Mesenchymal stem cell (in vitro differentiated cells and primary cell): ENCODE results near the gene PIGT.

ENCODE experiments used
- DNase-seq: peaks from one replicate; pipeline ENCODE4 v3.0.0-alpha.2; 2013
- H2AFZ ChIP-seq: one replicate; pipeline ENCODE4 v1.6.1; 2013; ENCODE audit warnings: low read depth, mild to moderate bottlenecking, control low read depth, inconsistent platforms, low read length, moderate library complexity
- H2AK5ac ChIP-seq: 2 replicates; pipeline ENCODE4 v1.6.1; 2013; ENCODE audit warnings: low read length, moderate library complexity, mild to moderate bottlenecking, inconsistent platforms; ENCODE audit not compliant: severe bottlenecking
- H2BK120ac ChIP-seq: one replicate; pipeline ENCODE4 v1.6.1; 2013; ENCODE audit warnings: low read depth, mild to moderate bottlenecking, inconsistent platforms, low read length, moderate library complexity
- H2BK12ac ChIP-seq, 2 experiments: one replicate each; pipeline ENCODE4 v1.6.1; 2013; ENCODE audit warnings: inconsistent platforms in 2 of 2, low read length in 2 of 2, mild to moderate bottlenecking in 2 of 2, moderate library complexity in 2 of 2, control low read depth in 1 of 2
- H2BK15ac ChIP-seq: one replicate; pipeline ENCODE4 v1.6.1; 2013; ENCODE audit warnings: mild to moderate bottlenecking, low read depth, inconsistent platforms; ENCODE audit not compliant: poor library complexity, severe bottlenecking
- H2BK5ac ChIP-seq: 2 replicates; pipeline ENCODE4 v1.6.1; 2013; ENCODE audit warnings: low read depth, mild to moderate bottlenecking, low read length, control low read depth, inconsistent platforms; ENCODE audit not compliant: poor library complexity, severe bottlenecking
- H3K14ac ChIP-seq, 2 experiments: one replicate each; pipeline ENCODE4 v1.6.1; 2013; ENCODE audit warnings: inconsistent platforms in 2 of 2, low read length in 2 of 2, control low read depth in 1 of 2, mild to moderate bottlenecking in 1 of 2, moderate library complexity in 1 of 2
- H3K18ac ChIP-seq, 2 experiments: one replicate each; pipeline ENCODE4 v1.6.1; 2013; ENCODE audit warnings: inconsistent platforms in 2 of 2, low read length in 2 of 2, control low read depth in 1 of 2, low read depth in 1 of 2, mild to moderate bottlenecking in 1 of 2
- H3K23ac ChIP-seq, 2 experiments: one replicate each; pipeline ENCODE4 v1.6.1; 2013; ENCODE audit warnings: inconsistent platforms in 2 of 2, low read length in 2 of 2, mild to moderate bottlenecking in 2 of 2, moderate library complexity in 2 of 2, control low read depth in 1 of 2
- H3K27ac ChIP-seq: 2 replicates; pipeline ENCODE4 v1.5.1; 2013; ENCODE audit warnings: mild to moderate bottlenecking, moderate library complexity, low read length, control low read depth, inconsistent platforms; ENCODE audit not compliant: poor library complexity, severe bottlenecking
- H3K27me3 ChIP-seq, 2 experiments: 2 replicates each; pipeline versions ENCODE4 v1.6.1 to v1.7.0; 2013; ENCODE audit warnings: low read length in 2 of 2, mild to moderate bottlenecking in 2 of 2, moderate library complexity in 2 of 2, control low read depth in 1 of 2, inconsistent platforms in 1 of 2; ENCODE audit not compliant: control insufficient read depth in 1 of 2, insufficient read depth in 1 of 2
- H3K36me3 ChIP-seq, 2 experiments: 2 replicates each; pipeline versions ENCODE4 v1.6.1 to v1.7.0; 2013; ENCODE audit warnings: low read length in 2 of 2, control low read depth in 1 of 2, inconsistent platforms in 1 of 2, low read depth in 1 of 2, mild to moderate bottlenecking in 1 of 2; ENCODE audit not compliant: insufficient read depth in 2 of 2, control insufficient read depth in 1 of 2
- H3K4ac ChIP-seq, 2 experiments: one replicate each; pipeline ENCODE4 v1.6.1; 2013; ENCODE audit warnings: inconsistent platforms in 2 of 2, low read length in 2 of 2, mild to moderate bottlenecking in 2 of 2, moderate library complexity in 2 of 2, control low read depth in 1 of 2, low read depth in 1 of 2
- H3K4me1 ChIP-seq: 2 replicates; pipeline ENCODE4 v1.6.1; 2013; ENCODE audit warnings: low read depth, low read length, control low read depth; ENCODE audit not compliant: control insufficient read depth, insufficient read depth
- H3K4me2 ChIP-seq: 2 replicates; pipeline ENCODE4 v1.6.1; 2013; ENCODE audit warnings: low read length, mild to moderate bottlenecking, inconsistent platforms; ENCODE audit not compliant: poor library complexity, severe bottlenecking
- H3K4me3 ChIP-seq, 2 experiments: 2 replicates each; pipeline versions ENCODE4 v1.5.1 to v1.7.0; 2013; ENCODE audit warnings: low read length in 2 of 2, mild to moderate bottlenecking in 2 of 2, control low read depth in 1 of 2, low read depth in 1 of 2; ENCODE audit not compliant: insufficient read depth in 1 of 2
- H3K79me1 ChIP-seq: replicated peaks from 2 replicates; pipeline ENCODE4 v1.6.1; 2013; ENCODE audit warnings: mild to moderate bottlenecking, control low read depth, low read length, inconsistent platforms; ENCODE audit not compliant: poor library complexity, severe bottlenecking
- H3K9ac ChIP-seq: 2 replicates; pipeline ENCODE4 v1.7.0; 2013; ENCODE audit warnings: mild to moderate bottlenecking, low read length, moderate library complexity
- H3K9me3 ChIP-seq: 2 replicates; pipeline ENCODE4 v1.7.0; 2013; ENCODE audit warnings: mild to moderate bottlenecking, low read length; ENCODE audit not compliant: control insufficient read depth
- H4K8ac ChIP-seq: one replicate; pipeline ENCODE4 v1.6.1; 2013; ENCODE audit warnings: inconsistent platforms, mild to moderate bottlenecking, low read length, moderate library complexity
- H4K91ac ChIP-seq: one replicate; pipeline ENCODE4 v1.6.1; 2013; ENCODE audit warnings: mild to moderate bottlenecking, low read length, inconsistent platforms
- WGBS: methylation state at CpG from one replicate; pipeline ENCODE4 v1.1.7; 2013; ENCODE audit warnings: mixed read lengths; 5-methylcytosine and 5-hydroxymethylcytosine counted together

The PIGT gene

DNA sequence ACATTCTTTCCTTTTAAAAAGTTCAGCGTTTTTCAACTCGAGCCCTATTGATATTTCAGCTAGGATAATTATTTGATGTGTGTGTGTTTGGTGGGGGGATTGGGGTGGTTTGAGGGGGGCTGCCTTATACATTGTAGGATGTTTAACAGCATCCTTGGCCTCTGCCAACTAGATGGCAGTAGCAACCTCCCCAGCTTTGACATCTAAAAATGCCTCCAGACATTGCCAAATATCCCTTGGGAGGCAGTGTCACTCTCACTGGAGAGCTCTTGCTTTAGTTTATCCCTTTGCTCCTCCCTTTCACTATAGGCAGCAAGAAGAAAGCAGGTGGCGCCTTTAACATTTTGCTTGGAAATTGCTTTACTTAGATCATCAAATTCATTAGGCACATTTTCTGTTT, 23.2 kb upstream of the PIGT start:
- Histone ChIP-seq H3K4ac (no peak overlapping the region), H2AFZ (no peak overlapping the region), H3K4me2 (no peak overlapping the region), H3K14ac (no peak overlapping the region), H3K27me3 (no peaks in the 10 kb centered on the region), H2BK12ac (no peak overlapping the region), H3K23ac (no peak overlapping the region), H3K4me1 (no peaks in the 10 kb centered on the region), H4K8ac (no peak overlapping the region), H2BK5ac (no peak overlapping the region), H2BK15ac (no peak overlapping the region), H3K9ac (no peak overlapping the region), H3K18ac (no peak overlapping the region), H3K4me3 (no peak overlapping the region), H3K36me3 (peaks cover 0 to 11% of the 10 kb centered on the region in 2 experiments), H3K27ac (no peak overlapping the region), H3K79me1 (peaks cover 2% of the 10 kb centered on the region), H3K9me3 (no peaks in the 10 kb centered on the region), H2BK120ac (no peak overlapping the region), H4K91ac (no peak overlapping the region), H2AK5ac (no peak overlapping the region)
- WGBS = 86% methylated on average over 2 of the region's 3 CpGs
- DNase-seq = no peak

DNA sequence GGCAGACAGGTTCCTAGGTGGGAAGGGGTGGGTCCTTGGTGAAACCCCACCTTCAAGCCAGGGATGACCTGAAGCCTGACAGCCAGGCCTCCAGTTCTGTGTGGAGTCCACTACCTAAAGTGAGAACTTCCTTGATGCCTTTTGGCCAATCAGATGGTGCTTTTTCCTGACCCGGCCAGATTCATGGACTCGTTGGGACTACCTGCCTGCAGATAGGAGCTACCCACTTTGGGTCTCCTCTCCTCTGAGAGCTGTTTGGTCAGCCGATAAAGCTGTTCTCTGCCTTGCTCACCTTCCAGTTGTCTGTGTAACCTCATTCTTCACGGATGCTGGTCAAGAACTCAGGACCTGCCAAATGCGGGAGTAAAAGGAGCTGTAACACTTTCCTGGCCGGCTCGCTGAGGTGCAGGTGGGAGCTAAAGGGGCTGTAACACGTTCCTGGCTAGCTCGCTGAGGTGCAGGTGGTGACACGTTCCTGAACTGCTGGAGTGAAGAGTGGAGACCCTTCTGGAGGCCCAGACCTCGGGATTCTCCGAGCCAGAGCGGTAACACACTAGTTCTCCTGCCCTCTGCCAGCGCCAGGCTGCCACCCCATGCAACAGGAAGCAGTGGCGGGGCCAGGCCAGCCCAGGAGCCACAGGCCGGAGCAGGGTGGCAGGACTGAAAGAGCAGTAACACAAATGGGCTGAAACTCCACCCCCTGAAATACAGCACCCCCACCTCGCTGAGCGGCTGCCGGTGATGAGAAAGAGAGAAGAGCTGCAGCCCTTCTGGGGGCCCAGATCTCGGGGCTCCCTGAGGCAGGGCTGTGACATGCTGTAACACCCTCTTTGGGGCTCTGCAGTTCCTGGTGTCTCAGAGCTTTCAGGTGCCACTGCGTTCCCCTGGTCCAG, 21.5 kb upstream of the PIGT start:
- no peaks in the 10 kb centered on the region for H3K27me3 ChIP-seq
- H3K4me2 ChIP-seq = no peak overlapping the region
- no peak overlapping the region for H3K18ac ChIP-seq
- no peak overlapping the region for H3K9ac ChIP-seq
- no peak overlapping the region for H3K4me3 ChIP-seq
- H2BK12ac ChIP-seq = no peak overlapping the region
- no peak overlapping the region for H3K27ac ChIP-seq
- H4K8ac ChIP-seq = no peak overlapping the region
- no peak overlapping the region for H3K14ac ChIP-seq
- H2AFZ ChIP-seq = no peak overlapping the region
- no peak overlapping the region for H3K4ac ChIP-seq
- no peak for DNase-seq
- H3K23ac ChIP-seq = no peak overlapping the region
- no peak overlapping the region for H2BK15ac ChIP-seq
- no peak overlapping the region for H4K91ac ChIP-seq
- H3K9me3 ChIP-seq = peaks cover 14% of the 10 kb centered on the region
- H2BK5ac ChIP-seq = no peak overlapping the region
- H2AK5ac ChIP-seq = no peak overlapping the region
- H3K36me3 ChIP-seq = peaks cover 0 to 11% of the 10 kb centered on the region in 2 experiments
- peaks cover 2% of the 10 kb centered on the region for H3K79me1 ChIP-seq
- no peak overlapping the region for H2BK120ac ChIP-seq
- H3K4me1 ChIP-seq = no peaks in the 10 kb centered on the region
- WGBS = 88% methylated on average over 21 of the region's 21 CpGs

DNA sequence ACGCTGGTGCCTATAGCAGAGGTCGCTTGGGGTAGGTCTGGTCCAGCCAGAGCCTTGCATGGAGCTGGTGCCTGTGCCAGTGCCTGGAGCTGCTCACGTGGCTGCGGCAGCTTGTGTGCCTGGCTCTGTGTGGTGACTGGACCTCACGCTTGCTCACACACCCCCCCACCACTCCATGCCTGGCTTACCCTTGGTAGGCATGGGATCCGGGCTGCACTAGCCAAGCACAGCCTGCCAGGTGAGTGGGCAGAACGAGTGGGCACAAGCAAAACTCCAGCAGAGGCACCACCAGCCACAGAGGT, 20.9 kb upstream of the PIGT start:
- no peak overlapping the region for H3K4me3 ChIP-seq
- H3K9me3 ChIP-seq = peaks cover 14% of the 10 kb centered on the region
- H2BK12ac ChIP-seq = no peak overlapping the region
- H2BK120ac ChIP-seq = no peak overlapping the region
- H3K27me3 ChIP-seq = no peaks in the 10 kb centered on the region
- H2AK5ac ChIP-seq = no peak overlapping the region
- no peak overlapping the region for H2BK15ac ChIP-seq
- 93% methylated on average over 7 of the region's 7 CpGs for WGBS
- H3K4ac ChIP-seq = no peak overlapping the region
- H3K36me3 ChIP-seq = peaks cover 0 to 11% of the 10 kb centered on the region in 2 experiments
- H2AFZ ChIP-seq = no peak overlapping the region
- peaks cover 2% of the 10 kb centered on the region for H3K79me1 ChIP-seq
- H3K23ac ChIP-seq = no peak overlapping the region
- H3K4me1 ChIP-seq = no peaks in the 10 kb centered on the region
- H2BK5ac ChIP-seq = no peak overlapping the region
- no peak overlapping the region for H3K4me2 ChIP-seq
- DNase-seq = no peak
- no peak overlapping the region for H4K91ac ChIP-seq
- H3K14ac ChIP-seq = no peak overlapping the region
- no peak overlapping the region for H4K8ac ChIP-seq
- H3K18ac ChIP-seq = no peak overlapping the region
- H3K27ac ChIP-seq = no peak overlapping the region
- H3K9ac ChIP-seq = no peak overlapping the region

DNA sequence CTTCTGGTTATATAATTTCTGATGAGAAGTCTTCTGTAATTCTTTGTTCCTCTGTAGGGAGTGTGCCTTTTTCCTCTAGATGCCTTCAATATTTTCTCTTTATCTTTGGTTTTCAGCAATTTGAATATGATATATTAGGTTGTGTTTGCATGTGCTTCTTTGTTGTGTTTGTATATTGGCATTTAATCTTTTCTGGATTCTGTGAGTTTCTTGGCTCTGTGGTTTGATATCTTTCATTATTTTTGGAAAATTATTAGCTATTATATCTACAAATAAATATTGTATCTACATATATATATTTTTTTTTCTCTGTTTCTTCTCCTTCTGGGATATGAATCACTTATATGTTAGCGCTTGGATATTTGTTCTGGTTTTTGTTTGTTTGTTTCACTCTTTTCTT, 16.9 kb upstream of the PIGT start:
- H3K4me1 ChIP-seq = no peaks in the 10 kb centered on the region
- no peak overlapping the region for H2AFZ ChIP-seq
- H4K8ac ChIP-seq = no peak overlapping the region
- H2BK5ac ChIP-seq = no peak overlapping the region
- no peak overlapping the region for H3K27ac ChIP-seq
- no peak overlapping the region for H3K4ac ChIP-seq
- no peaks in the 10 kb centered on the region for H3K79me1 ChIP-seq
- no peak overlapping the region for H3K18ac ChIP-seq
- no peak overlapping the region for H3K23ac ChIP-seq
- H3K4me2 ChIP-seq = no peak overlapping the region
- no peaks in the 10 kb centered on the region for H3K27me3 ChIP-seq
- no peak overlapping the region for H3K14ac ChIP-seq
- no peak overlapping the region for H3K9ac ChIP-seq
- peaks cover 0 to 17% of the 10 kb centered on the region in 2 experiments for H3K36me3 ChIP-seq
- H2AK5ac ChIP-seq = no peak overlapping the region
- H2BK120ac ChIP-seq = no peak overlapping the region
- no peak overlapping the region for H4K91ac ChIP-seq
- no peak overlapping the region for H2BK15ac ChIP-seq
- H2BK12ac ChIP-seq = no peak overlapping the region
- WGBS = no CpG with 5 or more reads among the region's 1 CpG
- H3K4me3 ChIP-seq = no peak overlapping the region
- peaks cover 19% of the 10 kb centered on the region for H3K9me3 ChIP-seq
- DNase-seq = no peak
